ENCODE data around the gene NOXA1.
A peak's percentile ranks its signal among the peaks of the same experiment; 100 is the strongest.

Gene NOXA1

DNA sequence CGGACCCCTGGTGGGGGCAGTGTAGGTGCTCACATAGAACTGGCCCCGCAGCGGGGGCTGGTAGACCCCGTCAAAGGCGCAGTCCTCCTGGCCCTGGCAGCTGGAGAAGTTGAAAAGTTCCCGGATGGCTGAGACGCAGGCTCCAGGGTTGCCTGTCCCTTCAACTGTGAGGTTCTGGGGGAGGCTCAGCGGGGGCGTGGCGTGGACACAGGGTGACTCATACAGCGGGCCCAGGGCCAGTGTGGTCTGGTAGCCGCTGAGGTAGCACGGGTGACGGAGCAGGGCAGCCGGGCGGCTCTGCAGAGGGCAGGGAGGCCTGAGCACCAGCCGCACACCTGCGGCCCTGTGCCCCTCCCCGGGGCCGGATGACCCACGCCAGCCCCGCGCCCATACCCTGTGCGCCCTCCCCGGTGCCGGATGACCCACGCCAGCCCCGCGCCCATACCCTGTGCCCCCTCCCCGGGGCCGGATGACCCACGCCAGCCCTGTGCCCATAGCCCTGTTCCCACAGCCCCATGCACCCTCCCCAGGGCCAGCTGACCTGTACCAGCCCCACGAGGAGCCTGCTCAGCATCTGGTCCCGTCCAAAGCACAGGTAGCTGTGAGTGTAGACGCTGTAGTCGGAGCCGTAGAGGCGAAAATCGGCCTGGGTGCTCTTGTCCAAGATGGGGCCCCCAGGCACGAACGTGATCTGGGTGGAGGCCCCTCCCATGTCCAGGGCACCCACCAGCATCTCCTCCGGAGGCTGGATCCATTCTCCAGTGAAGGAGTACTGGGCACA is 13.0 kb downstream of the NOXA1 start:
- H3K4me3 ChIP-seq (ENCODE audit: low read depth, low read length): no peak overlapping the region
- in situ Hi-C loops (cut with HindIII; ENCODE audit: low sequenced_read_pairs): no loop called here
- TF ChIP-seq, protein P1, sequence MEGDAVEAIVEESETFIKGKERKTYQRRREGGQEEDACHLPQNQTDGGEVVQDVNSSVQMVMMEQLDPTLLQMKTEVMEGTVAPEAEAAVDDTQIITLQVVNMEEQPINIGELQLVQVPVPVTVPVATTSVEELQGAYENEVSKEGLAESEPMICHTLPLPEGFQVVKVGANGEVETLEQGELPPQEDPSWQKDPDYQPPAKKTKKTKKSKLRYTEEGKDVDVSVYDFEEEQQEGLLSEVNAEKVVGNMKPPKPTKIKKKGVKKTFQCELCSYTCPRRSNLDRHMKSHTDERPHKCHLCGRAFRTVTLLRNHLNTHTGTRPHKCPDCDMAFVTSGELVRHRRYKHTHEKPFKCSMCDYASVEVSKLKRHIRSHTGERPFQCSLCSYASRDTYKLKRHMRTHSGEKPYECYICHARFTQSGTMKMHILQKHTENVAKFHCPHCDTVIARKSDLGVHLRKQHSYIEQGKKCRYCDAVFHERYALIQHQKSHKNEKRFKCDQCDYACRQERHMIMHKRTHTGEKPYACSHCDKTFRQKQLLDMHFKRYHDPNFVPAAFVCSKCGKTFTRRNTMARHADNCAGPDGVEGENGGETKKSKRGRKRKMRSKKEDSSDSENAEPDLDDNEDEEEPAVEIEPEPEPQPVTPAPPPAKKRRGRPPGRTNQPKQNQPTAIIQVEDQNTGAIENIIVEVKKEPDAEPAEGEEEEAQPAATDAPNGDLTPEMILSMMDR (IDR thresholded peaks at IDR 0.05; ENCODE audit: low read depth, low read length, missing control alignments): no peak
- peak; percentile 77 for DNase-seq (ENCODE audit: low read depth)

DNA sequence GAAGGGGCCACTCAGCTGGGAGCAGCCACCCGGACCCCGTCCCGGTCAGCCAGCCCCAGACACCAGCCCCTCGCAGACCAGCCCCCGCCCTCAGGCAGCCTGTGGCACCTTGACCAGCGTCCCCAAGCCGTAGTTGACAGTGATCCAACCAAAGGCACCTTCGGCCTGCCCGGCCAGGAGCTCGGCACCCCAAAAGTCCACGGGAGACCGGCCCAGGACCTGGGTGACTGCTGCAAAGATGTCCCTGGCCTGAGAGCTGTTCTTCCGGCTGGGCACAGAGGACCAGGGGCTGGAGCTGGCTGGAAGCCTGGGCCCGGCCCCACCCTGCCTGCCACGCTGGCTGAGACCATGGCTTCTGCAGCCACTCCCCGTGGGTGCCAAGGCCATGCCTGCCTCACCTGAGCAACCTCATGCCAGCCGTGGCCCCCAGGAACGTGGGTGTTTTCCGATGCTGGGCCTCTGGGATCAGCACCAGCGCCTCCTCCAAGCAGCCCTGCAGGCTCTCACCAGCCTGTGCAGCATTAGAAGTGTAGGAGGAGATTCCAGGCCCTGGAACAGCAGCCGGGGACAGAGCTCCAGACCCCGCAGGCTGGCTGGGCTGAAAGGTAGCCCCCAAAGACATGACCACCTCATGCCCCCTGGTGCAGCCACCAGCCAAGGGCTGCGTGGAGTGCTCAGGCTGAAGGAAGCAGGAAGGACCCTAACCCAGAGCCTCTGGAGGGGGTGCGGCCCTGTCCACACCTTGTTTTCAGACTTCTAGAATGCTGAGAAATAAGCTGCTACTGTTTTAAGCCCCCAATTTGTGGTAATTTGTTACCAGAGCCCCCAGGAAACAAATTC is 13.8 kb downstream of the NOXA1 start:
- in situ Hi-C loops (cut with HindIII; ENCODE audit: low sequenced_read_pairs): no loop called here
- TF ChIP-seq, protein P1 (IDR thresholded peaks at IDR 0.05; ENCODE audit: low read depth, low read length, missing control alignments): no peak
- DNase-seq (ENCODE audit: low read depth): no peak
- no peak overlapping the region for H3K4me3 ChIP-seq (ENCODE audit: low read depth, low read length)

DNA sequence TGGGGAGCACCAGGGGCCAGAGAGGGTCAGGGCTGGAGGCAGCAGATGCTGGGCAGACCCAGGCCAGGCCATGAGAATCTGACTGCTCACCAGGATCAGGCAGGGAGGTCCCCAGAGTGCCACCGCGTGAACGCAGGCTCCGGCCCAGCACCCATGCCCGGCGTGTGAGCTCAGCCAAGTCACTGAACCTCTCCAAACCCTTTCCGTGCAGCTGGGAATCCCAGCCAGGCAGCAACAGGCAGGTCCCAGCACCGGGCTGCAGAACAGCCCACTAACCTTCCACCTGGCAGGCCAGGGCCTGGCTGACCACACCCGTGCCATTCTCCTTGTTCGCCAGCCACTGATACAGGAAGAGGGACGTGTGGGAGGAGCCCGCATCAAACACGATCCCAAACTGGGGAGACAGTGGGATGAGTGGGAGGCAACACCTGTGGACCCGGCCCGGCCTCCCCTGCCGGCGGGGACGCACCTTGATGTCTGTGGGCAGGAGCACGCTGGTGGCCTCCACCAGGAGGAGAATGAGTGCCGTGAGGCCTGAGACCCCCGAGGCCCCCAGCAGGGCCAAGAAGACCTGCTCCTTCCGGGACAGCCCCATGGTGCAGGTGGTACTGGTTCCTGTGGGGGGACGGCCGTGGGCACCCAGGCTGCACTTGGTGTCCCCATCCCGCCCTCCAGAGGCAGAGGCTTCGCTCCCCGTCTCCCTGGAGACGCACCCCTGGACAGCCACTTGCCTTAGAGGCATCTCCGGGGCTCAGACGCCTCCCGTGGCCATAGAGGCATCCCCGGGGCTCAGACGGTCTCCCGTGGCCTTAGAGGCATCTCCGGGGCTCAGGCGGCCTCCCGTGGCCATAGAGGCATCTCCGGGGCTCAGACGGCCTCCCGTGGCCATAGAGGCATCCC is 14.7 kb downstream of the NOXA1 start:
- TF ChIP-seq, protein P1 (IDR thresholded peaks at IDR 0.05; ENCODE audit: low read depth, low read length, missing control alignments): no peak
- DNase-seq (ENCODE audit: low read depth): no peak
- H3K4me3 ChIP-seq (ENCODE audit: low read depth, low read length): no peak overlapping the region
- in situ Hi-C loops (cut with HindIII; ENCODE audit: low sequenced_read_pairs): no loop called here

DNA sequence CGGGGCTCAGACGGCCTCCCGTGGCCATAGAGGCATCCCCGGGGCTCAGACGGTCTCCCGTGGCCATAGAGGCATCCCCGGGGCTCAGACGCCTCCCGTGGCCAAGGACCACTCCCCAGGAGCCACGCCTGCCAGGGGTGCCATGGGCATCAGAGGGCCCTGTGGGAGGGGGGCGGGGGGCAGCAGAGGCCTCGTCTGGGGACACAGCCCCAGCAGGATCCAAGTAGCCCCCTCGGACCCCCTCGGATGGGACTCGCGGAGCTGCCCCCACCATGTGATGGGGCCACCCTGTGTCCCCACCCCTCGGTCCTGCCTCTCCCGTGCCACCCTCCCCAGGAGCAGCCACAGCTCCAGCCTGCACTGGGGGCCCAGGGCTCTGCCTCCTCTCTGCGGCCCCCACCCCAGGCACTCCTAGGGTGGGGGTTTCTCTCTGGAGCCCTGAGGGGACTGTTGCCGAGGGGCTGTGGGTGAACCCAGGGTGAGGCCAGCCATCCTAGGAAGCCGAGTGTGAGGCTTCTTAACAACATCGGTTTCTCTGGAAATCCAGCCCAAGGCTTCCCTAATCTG is 15.5 kb downstream of the NOXA1 start:
- TF ChIP-seq, protein P1 (IDR thresholded peaks at IDR 0.05; ENCODE audit: low read depth, low read length, missing control alignments): no peak
- H3K4me3 ChIP-seq (ENCODE audit: low read depth, low read length): no peak overlapping the region
- no peak for DNase-seq (ENCODE audit: low read depth)
- in situ Hi-C loops (cut with HindIII; ENCODE audit: low sequenced_read_pairs): no loop called here

DNA sequence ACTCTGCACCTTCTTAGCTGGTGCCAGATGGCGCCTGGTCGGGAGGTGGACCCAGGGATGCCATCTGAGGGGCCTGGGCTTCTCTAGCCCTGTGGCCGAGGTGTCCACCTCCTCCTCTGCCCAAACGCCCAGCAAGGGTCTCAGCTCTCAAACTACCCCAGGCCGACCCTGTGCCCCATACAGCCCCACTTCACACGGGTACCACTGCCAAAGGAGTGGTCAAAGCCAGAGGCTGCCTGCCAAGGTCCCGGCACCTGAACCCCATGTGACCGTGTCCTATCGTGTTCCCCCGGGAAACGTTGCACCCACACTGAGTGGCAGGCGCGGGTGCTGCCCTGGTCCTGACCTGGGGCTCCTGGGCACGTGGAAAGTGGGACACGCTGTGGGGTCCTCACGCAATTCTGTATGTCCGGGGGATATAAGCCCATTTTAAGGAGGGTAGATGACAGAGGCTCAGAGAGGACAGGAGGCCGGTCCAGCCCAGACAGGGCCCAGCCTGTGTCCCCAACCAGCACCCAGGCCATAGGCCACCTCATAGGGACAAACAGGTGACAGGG is 16.0 kb downstream of the NOXA1 start:
- TF ChIP-seq, protein P1 (IDR thresholded peaks at IDR 0.05; ENCODE audit: low read depth, low read length, missing control alignments): no peak
- DNase-seq (ENCODE audit: low read depth): no peak
- H3K4me3 ChIP-seq (ENCODE audit: low read depth, low read length): no peak overlapping the region
- in situ Hi-C loops (cut with HindIII; ENCODE audit: low sequenced_read_pairs): no loop called here

Data from astrocyte of the cerebellum (primary cell).